Measurements from ENCODE around the gene SRPX2. TPM values are rescaled to one million over a fixed set of nuclear protein-coding genes. Genes with fewer than 3 reads are reported as not detected.
A peak's percentile ranks its signal among the peaks of the same experiment; 100 is the strongest.

SRPX2 gene
- polyA plus RNA-seq, 5 donors = 30.1 to 37.2 (median 32.0) TPM

DNA sequence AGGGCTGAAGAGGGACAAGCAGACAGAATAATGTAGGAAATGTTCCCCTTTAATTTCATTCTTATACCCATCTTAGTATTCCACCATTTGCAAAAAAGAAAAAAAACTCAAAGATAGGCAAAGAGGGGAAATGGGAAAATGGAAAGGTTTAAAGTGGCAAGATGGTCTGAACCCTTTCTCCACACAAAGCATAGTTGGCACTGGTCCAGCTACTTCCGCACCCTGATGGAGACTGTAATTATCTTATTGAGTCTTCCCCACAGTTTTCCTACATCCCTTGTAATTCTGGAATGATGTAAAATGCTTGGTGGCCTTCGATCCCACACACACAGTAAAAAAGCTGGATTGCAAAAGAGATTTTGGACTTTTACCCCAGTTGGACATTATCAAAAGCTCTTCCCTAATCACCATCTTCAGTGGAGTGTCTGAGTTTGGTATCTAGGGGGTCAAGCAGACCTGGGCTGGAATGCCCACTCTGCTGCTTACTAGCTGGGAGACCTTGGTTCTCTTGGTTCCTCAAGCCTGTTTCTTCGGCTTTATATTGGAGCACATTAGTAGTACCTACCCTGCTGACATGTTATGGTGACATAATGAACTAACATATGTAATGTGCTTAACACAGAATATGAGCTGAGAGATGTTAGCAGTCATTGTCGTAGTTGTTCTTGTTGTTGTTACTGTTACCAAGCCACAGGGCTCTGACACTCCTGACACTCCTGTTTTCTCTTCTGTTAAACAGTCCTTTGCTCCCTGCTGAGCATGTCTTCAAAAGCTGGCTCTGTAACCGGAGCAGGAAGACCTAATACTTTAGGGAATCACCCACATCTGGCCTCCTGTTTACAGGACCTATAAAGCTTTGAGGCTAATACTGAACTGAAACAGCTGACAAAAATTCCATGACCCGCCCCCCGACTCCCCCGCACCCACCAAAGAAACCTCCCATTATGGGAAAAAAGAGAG is 4.7 kb downstream of the SRPX2 start:
- DNase-seq = no peak

DNA sequence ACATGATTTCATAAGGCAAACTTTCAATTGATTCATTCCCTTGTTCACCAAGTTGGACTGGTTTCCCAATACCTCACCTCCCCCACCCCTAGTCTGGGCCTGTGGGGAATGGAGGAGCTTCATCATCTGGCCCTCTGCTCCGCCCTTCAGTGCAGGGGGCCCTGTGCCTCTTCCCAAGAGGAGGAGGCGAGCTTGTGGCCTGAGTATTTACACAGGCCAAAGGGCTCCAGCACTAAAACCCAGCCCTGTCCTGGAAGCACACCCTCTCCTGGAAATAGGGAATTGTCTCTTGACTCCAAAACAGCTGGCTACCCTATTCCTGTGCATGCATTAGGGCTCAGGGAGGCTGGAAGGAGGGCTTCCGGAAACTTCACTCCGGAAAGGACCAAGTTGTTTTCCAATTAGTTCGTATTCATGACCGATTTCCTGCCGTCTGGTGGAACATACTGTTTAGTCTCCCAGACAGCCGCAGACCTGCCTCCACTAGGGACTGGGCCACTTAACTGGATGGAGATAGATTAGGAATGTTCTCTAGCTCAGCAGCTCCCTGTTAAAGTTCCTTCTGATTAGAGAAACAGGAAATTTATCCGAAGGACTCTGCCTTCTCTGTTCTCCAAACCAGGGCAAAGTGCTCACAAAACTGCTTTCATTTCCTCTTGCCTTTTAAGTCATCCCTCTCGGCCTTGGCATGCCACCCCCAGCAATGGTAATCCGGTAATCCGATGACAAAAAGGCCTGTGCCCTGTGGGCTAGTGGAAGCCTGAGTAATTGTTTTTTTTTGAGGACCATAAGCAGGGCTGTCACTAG is 5.8 kb downstream of the SRPX2 start:
- DNase-seq = peak; percentile 58 to 63

- DNase-seq = no peak
Observed at GRCh38 chrX:100650841-100651240, 6.8 kb downstream of the SRPX2 start.

GRCh38 chrX:100652266-100652665 is 8.3 kb downstream of the SRPX2 start:
- DNase-seq = no peak

DNA sequence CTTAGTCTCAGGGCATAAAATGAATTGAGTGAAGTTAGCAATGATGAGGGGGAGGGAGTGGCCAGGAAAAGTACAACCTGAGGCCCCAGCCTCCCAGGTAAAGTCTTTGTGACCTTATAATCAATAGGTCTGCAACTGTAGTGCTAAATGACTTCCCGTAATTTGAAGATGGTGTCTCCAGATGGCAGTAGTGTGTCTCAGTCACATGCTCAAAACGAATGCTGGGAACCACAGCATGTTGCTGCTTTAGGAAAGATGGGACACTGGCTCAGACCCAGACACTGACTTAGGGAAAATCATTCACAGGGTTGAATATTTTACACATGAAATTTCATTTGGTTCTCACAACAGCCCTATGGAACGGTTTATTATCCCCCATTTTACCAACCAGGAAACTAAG is 10.3 kb downstream of the SRPX2 start:
- no peak for DNase-seq

DNA sequence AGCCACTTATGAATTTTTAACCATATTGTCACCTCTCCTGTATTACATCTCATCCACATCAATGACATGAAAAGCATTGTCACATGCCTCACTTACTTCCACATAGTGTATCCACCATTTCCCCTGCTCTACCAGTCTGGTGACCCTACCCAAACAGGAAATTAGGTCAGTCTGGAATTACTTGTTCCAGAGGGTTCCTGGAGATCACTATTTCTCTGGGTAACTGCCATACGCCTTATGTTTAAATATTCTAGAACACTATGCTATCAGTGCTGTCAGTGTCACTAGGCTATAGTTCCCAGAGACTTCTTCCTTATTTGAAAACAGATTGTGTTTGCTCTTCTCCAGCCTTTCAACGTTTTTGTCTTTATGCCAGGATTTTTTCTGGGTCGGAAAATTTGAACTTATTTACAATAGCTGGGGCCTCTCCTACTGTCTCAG is 15.0 kb downstream of the SRPX2 start:
- DNase-seq = no peak

- peak in 1 of 2 donors; percentile 33 for DNase-seq
Observed at GRCh38 chrX:100659431-100660137, 15.6 kb downstream of the SRPX2 start.

- DNase-seq = no peak
Observed at GRCh38 chrX:100662170-100662569, 18.2 kb downstream of the SRPX2 start.

GRCh38 chrX:100662796-100663195 is 18.8 kb downstream of the SRPX2 start:
- DNase-seq = no peak

- DNase-seq = no peak
Observed at GRCh38 chrX:100663642-100664041, 19.6 kb downstream of the SRPX2 start.

GRCh38 chrX:100672966-100673365 is 29.0 kb downstream of the SRPX2 start:
- DNase-seq = no peak

- no peak for DNase-seq
Observed at GRCh38 chrX:100673397-100673953, 29.5 kb downstream of the SRPX2 start.

DNA sequence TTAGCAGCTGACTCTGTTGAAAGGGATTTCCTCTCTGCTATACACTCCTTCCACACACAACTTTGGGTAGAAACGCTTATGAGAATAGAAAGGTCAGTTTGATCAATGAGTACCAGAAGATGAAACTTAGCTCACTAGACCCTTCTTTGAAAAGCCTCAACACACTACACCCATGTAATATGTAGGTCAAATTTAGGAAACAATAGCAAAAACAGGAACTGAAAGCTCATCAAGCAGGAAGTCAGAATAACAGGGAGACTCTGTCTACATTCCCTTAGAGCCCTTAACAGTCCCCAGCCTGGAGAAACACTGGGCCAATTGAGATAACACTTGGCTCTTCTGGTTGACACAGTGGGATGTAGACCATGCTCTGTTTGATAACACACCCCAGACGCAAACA is 30.7 kb downstream of the SRPX2 start:
- DNase-seq = no peak

GRCh38 chrX:100677611-100678181 is 33.7 kb downstream of the SRPX2 start:
- peak in 1 of 2 donors; percentile 15 for DNase-seq

DNA sequence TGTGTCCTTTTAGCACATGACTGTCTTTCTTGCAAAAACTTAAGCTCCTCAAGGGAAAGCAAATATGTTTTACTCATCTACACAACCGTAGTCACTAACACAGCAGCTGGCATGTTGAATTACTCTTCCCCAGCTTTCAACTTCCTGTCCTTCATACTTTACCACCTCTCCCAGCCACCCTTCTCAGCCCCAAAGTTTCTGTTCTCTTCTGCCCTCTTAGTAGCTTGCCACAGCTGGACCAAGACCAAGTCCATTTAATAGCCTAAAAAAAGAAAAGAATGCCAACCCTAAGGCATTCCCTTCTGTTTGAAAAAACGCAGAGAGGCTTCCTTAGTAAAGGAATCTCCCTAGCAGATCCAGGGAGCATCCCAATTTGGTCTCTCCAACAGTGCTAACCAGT is 36.8 kb downstream of the SRPX2 start:
- no peak for DNase-seq

DNA sequence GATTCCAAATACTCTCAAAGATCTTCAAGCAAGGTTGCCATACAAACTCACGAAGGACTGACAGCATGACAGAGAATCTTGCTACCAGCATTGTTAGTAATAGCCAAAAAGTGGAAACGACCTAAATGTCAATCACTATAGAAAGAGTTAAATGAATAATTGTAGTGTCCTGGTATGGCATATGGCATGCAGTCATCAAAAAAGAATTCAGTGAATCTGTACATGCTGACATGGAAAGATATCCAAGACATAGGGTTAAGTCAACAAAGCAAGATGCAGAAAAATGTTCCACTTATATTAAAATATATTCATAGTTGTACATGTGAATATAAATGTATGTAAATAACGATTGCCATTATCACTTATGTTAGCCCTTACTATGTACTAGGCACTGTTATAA is 37.6 kb downstream of the SRPX2 start:
- no peak for DNase-seq

DNA sequence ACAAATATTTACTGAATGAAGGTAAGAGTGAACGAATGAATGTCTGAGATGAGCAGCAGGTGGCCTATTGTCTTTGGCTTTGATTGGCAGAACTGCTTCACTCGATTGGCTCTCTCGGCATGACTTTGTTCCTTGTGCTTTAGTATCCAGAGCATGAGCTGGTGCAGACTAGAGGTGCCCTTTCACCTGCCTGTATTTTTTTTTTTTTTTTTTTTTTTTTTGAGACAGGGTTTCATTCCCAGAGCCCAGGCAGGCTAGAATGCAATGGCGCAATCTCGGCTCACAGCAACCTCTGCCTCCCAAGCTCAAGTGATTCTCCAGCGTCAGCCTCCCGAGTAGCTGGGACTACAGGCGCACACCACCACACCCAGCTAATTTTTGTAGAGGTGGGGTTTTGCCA is 38.9 kb downstream of the SRPX2 start:
- no peak for DNase-seq

DNA sequence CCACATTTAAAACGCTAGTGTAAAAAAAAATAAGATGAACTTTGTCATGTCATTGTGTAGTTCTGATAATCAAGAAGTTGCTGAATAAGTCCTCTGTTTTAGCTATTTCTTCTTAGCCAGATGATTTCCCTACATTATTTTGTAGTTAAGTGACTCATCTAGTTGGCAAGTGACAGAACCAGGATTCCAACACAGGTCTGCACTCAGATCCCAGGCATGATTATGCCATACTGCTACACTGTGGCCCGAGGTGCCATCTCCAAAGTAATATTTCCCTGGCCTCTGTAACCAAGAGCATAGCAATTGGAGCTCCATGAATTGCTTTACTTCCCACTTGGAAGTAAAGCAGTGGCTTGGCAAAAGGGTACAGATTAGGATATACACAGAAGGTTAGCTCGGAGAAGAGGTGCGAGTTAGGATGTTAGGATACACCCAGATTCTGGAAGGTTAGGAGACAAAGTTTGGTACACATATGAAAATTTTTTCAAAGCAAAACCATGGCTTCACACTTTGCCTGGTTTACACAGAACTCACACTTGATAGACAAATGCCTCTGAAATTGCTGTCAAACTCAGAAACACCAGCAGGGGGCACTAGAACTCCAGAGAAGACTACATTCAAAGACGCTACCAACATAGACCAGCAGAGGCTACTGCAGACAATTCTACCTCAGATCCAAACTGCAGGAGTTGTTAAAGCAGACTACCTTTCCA is 41.4 kb downstream of the SRPX2 start:
- DNase-seq = peak; percentile 45 to 62

- DNase-seq = no peak
Observed at GRCh38 chrX:100685997-100686305, 42.0 kb downstream of the SRPX2 start.

GRCh38 chrX:100687128-100687527 is 43.1 kb downstream of the SRPX2 start:
- DNase-seq = no peak

GRCh38 chrX:100687546-100687945 is 43.5 kb downstream of the SRPX2 start:
- DNase-seq = no peak

Measured in right lung (tissue), 5 donors.